ENCODE data around the gene GALNT9. TPM values are rescaled to one million over a fixed set of nuclear protein-coding genes. Genes with fewer than 3 reads are reported as not detected.

GALNT9 gene
- polyA plus RNA-seq, 4 donors, result 8.7 to 11.7 (median 10.2) TPM

- no peak for DNase-seq (ENCODE audit: low read depth in 4 of 4, low spot score in 2 of 4)
These were observed 134.8 kb downstream of the GALNT9 start for GRCh38 chr12:132194556-132194955.

GRCh38 chr12:132194056-132194455 is 135.3 kb downstream of the GALNT9 start:
- DNase-seq (ENCODE audit: low read depth in 4 of 4, low spot score in 2 of 4), result no peak

GRCh38 chr12:132191715-132192553 is 137.5 kb downstream of the GALNT9 start:
- DNase-seq (ENCODE audit: low read depth in 4 of 4, low spot score in 2 of 4), result no peak

DNA sequence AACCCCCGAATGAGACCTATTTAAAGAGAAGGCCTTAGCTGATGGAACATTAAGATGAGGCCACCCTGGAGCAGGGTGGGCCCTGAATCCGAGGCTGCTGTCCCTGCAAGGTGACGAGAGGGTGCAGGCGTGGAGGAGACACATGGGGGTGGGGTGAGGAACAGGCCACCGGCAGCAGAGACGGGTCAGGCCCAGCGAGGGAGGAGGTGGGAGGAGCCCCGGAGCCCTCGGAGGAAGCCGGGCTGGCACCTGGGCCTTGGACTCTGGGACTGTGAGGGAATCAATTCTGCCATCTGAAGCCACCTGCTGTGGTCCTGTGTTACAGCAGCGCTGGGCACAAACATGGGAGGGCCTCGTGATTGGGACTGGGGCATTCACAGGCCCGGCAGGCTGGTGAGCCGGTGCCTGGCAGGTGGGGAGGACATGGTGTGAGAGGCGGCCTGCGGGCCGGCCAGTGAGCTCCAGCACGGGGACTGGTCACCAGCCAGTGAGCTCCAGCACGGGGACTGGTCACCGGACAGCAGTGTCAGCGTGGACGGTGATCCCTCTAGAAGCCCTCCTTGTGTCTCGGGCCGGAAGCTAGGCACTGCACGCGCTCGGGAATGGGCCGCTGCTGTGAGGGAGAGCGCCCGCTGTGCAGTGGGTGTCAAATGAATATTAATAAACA is 138.4 kb downstream of the GALNT9 start:
- no peak for DNase-seq (ENCODE audit: low read depth in 4 of 4, low spot score in 2 of 4)

GRCh38 chr12:132190012-132190755 is 139.2 kb downstream of the GALNT9 start:
- no peak for DNase-seq (ENCODE audit: low read depth in 4 of 4, low spot score in 2 of 4)

GRCh38 chr12:132189378-132190011 is 139.9 kb downstream of the GALNT9 start:
- DNase-seq (ENCODE audit: low read depth in 4 of 4, low spot score in 2 of 4), result no peak

GRCh38 chr12:132188916-132189325 is 140.5 kb downstream of the GALNT9 start:
- DNase-seq (ENCODE audit: low read depth in 4 of 4, low spot score in 2 of 4), result no peak

DNA sequence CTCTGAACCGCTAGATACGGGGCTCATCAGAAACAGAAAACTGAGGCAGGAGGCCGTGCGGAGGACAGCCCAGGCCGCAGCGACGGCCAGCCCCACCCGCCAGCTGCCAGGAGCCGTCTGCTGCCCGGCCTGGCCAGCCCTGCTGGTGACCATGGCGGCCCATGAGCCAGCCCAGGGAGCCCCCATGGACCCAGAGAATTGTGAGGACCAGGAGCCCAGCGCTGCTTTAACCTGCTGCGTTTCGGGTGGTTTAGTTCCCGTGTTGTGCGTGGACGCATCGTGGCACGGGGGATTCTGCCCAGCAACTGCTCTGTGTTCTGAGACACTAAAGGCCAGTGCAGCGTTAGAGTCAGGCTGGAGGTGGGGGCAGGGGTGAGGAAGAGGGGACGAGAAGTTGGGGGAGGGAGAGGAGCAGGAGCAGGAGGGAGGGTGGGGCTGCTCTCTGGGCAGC is 140.9 kb downstream of the GALNT9 start:
- DNase-seq (ENCODE audit: low read depth in 4 of 4, low spot score in 2 of 4), result no peak

DNA sequence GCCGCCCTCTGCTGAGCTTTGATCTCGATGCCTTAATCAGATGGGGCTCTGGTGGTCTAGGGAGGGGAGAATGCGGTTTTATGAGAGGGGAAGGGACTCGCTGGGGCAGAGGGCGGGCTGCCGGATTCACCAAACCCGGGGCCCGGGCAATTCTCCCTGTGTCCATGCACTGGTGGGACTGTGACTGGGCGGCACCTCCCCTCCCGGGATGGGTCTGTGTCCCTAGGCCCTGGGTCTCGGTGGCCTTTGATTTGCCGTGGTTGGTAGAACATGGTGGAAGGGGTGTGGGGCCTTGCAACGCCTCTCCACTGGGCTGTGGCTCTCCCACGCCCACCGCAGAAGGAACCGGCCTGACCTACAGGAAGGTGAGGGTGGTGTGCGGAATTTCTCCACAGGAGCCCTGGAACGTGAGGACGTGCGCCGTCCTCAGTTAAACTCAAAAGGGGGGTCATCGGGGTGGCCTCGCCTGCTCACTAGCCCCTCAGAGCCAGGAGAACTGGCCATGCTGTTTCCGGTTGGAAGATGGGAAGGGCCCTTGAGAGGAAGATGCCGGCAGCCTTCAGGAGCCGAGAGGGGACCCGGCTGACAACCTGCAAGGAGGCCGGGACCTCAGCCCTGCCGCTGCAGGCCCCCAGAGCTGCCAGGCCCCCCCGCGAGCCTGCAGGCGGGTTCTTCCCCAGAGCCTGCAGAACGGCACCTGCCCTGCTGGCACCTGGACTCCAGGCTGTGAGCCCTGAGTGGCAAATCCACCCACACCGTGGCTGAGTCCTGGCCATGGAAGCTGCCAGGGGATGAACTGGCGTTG is 141.5 kb downstream of the GALNT9 start:
- no peak for DNase-seq (ENCODE audit: low read depth in 4 of 4, low spot score in 2 of 4)

DNA sequence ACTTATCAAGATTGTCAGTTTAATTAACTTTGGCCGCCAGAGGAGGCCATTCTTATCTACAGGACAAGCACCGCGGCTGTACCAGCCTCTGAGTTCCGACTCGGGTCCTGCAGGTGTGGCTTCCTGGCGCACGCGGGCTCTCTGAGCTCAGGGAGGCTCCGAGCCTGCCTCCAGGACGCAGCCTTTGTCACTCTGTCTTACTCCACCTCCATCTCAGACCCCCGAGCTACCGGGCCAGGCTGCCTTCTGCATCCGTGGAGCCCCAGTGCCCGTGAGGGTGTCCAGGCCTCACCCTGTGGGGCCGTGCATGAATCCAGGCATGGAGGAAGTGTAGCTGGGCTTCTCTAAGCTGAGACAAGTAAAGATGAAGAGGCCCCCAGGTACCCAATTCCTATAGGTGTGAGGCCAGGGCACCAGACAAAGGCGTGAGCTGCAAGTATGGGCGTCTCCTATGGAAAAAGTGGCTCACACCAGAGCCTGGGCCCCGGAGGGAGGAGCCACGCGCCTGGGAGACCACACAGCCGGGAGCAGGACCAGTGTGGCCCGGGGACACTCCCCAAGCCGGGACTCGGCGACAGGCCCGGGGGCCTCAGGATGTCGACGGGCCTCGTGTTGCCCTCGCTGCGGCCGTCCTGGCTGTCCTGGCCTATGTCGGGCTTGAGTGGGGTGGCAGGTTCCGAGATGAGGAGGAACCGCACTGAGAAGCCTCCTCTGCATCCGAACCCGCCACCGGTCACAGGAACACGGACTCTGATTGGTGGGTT is 142.3 kb downstream of the GALNT9 start:
- DNase-seq (ENCODE audit: low read depth in 4 of 4, low spot score in 2 of 4), result no peak

- no peak for DNase-seq (ENCODE audit: low read depth in 4 of 4, low spot score in 2 of 4)
These were observed 143.1 kb downstream of the GALNT9 start for GRCh38 chr12:132186208-132186856.

GRCh38 chr12:132185705-132186104 is 143.7 kb downstream of the GALNT9 start:
- DNase-seq (ENCODE audit: low read depth in 4 of 4, low spot score in 2 of 4), result no peak

DNA sequence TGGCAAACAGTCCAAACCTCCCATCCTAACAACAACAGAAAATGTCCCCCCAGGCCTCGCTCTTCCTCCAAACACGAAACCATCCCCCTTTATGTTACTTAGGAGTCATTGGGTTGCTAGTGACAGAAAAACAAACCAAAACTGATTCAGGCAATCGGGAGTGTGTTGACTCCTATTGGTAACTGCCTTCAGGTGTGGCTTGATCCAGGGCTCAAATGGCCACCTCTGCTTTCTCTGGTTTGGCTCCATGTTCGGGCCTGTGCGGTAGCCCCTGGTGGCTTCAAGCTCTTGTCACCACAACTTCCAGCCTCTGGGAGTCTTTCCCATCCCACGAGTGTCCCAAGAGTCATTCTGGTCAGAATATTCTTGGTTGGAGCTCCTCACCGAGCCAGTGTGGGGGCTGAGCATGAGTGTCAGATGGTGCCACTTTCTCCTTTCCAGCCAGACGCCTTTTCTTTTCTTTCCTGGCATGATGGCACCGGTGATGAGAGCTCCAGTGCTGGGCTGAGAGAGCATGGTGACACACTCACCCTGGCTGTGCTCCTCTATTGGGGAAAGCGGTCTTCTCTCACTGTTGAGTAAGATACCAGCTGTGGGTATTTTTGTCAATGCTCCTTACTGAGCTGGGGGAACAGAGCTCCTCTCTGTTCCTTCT is 146.6 kb downstream of the GALNT9 start:
- no peak for DNase-seq (ENCODE audit: low read depth in 4 of 4, low spot score in 2 of 4)

DNA sequence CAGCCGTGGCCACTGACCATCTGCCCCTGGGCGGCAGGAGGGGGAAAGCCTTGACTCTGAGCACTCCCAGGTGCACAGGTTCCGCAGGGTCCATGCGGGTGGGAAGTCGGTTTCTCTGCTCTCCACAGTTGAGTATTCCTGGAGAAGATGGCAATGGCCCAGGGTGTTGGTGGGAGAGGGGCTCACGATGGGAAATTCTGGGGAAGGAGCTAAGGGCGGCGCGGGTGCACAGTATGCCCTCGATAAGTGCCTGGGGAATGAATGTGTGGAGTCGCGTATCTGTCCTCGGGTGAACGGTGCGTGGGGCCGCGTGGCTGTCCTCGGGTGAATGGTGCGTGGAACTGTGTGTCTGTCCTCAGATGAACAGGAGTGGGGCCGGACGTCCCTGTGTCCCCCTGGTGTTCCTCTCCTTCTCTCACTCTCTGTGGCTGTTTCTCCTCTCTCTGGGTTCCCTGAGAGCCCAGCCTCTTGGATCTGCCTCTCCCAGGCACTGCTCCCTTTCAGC is 147.1 kb downstream of the GALNT9 start:
- DNase-seq (ENCODE audit: low read depth in 4 of 4, low spot score in 2 of 4), result no peak

DNA sequence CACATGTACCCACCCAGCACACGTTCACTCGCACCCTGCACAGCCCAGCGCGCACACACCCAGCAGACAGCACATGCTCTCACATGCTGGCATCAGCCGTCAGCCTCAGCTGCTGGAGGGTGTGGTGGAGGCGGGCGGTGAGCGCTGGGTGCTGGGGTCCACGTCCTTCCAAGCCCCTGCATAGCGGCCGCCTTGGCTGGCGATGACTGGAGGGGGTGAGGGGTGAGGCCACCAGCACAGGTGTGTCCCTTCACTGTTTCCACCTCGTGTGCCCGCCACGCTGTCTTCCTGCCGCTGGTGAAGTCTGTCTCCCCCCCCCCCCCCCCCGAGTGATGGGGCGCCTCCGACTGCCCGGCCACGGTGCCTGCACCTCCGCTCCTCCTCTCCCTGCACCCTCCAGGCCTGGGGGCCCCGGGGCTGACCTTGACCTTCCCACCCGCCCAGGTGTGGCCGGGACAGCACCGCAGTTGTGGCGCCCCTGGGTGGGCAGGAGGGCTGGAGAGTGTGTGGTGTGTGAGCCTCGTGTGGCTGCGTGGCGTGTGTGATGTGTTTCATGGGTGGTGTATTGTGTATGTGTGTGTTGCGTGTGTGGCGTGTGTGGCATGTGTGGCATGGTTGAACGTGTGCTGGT is 147.7 kb downstream of the GALNT9 start:
- no peak for DNase-seq (ENCODE audit: low read depth in 4 of 4, low spot score in 2 of 4)

DNA sequence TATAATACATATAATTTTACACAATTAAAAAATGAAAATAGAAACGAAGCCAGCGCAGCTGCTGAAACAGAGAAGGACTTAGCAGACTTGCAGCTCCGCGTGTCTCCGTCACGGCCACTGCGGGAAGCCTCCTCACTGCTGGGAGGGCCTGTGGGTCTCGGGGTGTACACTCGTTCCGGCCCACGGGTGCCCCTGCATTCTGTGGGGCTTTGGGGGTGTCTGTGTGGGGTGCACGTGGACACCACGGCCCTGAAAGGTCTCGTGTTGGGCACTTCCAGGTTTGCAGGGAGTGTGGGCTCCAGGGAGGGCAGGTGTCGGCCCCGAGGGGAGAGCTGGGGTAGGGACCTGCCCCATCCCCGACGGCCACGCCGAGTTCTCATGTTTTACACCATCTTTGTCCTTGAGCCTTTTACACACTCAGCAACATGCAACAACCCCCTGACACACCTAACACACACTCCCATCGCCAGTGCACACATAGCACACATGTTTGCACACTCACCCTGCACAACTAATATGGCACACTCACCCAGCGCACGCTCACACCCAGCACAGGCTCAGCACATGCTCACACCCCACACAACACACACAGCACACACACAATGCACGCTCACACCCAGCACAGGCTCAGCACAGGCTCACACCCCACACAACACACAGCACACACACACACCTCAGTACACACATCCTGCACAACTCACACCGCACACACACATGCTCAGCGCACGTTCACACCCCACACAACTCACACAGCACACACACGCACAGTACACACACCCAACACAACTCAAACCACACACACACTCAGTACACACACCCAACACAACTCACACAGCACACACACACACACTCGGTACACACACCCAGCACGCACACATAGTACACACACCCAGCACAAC is 148.5 kb downstream of the GALNT9 start:
- DNase-seq (ENCODE audit: low read depth in 4 of 4, low spot score in 2 of 4), result no peak
